NB4 (cell line): ENCODE data around the gene CASP10.

Experiments used
- DNase-seq: peaks from one replicate; pipeline ENCODE4 v3.0.0; 2010; ENCODE audit warnings: low read depth
- H3K4me3 ChIP-seq: one replicate; pipeline ENCODE4 v1.5.1; 2011; ENCODE audit warnings: mild to moderate bottlenecking, low read depth, low read length, moderate library complexity
- MAX ChIP-seq: IDR thresholded peaks from 2 replicates; pipeline ENCODE4 v1.6.1; 2011; ENCODE audit warnings: low read depth, low read length
- MYC ChIP-seq: IDR thresholded peaks from 2 replicates; pipeline ENCODE4 v1.6.1; 2011; ENCODE audit warnings: low read depth, low read length
- POLR2A ChIP-seq: IDR thresholded peaks from 2 replicates; pipeline ENCODE4 v1.6.1; 2011; ENCODE audit warnings: mild to moderate bottlenecking; ENCODE audit not compliant: insufficient read length; ENCODE audit errors: extremely low read depth
- TF ChIP-seq, protein P1 (sequence below): IDR thresholded peaks from one replicate; pipeline ENCODE4 v1.5.1; 2012; ENCODE audit warnings: low read depth, low read length

Gene CASP10

GRCh38 chr2:201269764-201270163 lies 86.8 kb downstream of the CASP10 start:
- no peak for DNase-seq
- TF ChIP-seq, protein P1, sequence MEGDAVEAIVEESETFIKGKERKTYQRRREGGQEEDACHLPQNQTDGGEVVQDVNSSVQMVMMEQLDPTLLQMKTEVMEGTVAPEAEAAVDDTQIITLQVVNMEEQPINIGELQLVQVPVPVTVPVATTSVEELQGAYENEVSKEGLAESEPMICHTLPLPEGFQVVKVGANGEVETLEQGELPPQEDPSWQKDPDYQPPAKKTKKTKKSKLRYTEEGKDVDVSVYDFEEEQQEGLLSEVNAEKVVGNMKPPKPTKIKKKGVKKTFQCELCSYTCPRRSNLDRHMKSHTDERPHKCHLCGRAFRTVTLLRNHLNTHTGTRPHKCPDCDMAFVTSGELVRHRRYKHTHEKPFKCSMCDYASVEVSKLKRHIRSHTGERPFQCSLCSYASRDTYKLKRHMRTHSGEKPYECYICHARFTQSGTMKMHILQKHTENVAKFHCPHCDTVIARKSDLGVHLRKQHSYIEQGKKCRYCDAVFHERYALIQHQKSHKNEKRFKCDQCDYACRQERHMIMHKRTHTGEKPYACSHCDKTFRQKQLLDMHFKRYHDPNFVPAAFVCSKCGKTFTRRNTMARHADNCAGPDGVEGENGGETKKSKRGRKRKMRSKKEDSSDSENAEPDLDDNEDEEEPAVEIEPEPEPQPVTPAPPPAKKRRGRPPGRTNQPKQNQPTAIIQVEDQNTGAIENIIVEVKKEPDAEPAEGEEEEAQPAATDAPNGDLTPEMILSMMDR: no peak
- no peak for TF ChIP-seq POLR2A
- no peak for TF ChIP-seq MYC
- TF ChIP-seq MAX: no peak
- H3K4me3 ChIP-seq: no peak overlapping the region

DNA sequence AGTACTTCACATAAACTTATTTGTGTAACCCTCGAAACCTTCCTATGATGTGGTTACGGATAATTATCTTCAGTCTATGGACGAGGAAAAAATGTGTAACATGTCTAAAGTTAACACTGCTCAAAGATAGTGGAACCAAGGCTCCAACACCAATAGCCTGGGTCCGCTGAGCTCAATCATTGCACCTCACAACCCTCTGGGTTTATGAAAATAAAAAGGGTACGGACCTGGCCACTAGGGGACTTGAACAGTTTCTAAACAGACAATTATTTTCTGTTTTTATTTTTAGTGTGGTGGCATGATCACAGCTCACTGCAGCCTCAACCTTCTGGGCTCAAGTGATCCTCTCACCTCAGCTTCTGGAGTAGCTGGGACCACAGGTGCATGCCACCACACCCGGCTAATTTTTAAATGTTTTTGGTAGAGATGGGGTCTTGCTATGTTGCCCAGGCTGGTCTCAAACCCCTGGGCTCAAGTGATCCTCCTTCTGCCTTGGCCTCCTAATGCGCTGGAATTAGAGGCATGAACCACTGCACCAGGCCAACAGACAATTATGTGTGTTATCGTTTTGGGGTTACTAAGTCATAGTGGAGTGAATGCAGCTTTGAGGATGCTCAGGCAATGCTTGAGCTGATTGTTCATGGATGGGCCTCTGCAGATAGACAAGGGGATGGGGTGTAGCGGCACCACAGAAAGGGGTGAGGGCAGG lies 87.5 kb downstream of the CASP10 start:
- TF ChIP-seq, protein P1: no peak
- no peak for TF ChIP-seq POLR2A
- no peak for TF ChIP-seq MAX
- TF ChIP-seq MYC: no peak
- DNase-seq: no peak
- no peak overlapping the region for H3K4me3 ChIP-seq

DNA sequence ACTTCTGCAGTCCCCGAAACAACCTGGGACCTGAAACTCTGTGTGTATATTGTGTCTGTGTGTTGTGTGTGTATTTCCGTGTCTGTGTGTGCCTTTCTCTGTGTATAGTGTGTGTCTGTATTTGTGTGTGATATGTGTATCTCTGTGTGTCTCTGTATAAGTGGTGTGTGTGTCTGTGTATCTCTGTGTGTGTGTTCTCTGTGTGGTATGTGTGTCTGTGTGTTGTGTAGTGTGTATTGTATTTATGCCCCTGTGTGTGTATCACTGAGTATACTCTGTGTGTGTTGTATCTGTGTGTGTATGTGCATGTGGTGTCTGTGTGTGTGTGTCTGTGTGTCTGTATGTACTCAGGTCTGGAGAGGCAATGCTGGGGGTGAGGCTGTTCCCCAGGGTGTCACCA lies 89.0 kb downstream of the CASP10 start:
- DNase-seq: no peak
- TF ChIP-seq MYC (no peak), MAX (no peak), POLR2A (no peak)
- TF ChIP-seq, protein P1: no peak
- no peak overlapping the region for H3K4me3 ChIP-seq

GRCh38 chr2:201273330-201273983 lies 90.5 kb downstream of the CASP10 start:
- H3K4me3 ChIP-seq: no peak overlapping the region
- no peak for DNase-seq
- TF ChIP-seq, protein P1: no peak
- TF ChIP-seq MYC: no peak
- TF ChIP-seq POLR2A: no peak
- TF ChIP-seq MAX: no peak

- no peak for DNase-seq
- TF ChIP-seq POLR2A (no peak), MYC (no peak)
- H3K4me3 ChIP-seq: no peak overlapping the region
Observed at GRCh38 chr2:201275069-201275468, 92.1 kb downstream of the CASP10 start.

DNA sequence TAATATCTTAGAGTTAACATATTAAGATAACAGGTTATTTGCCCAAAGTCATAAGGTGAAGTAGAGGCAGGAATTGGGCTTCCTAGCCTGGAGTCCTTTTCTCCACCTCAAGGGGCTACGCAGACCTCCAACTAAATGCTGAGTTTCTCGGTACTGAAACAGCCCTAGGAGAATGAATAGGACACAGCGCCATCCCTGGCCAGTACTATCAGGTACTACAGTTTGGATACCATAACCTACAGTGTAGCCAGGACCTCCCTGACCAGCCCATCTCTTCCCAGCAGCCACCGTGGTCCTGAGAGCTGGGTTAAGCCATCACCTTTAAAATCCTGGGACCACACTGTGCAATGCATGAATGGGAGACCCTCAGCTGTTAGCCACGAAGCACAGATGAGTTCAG lies 93.0 kb downstream of the CASP10 start:
- no peak for TF ChIP-seq POLR2A
- H3K4me3 ChIP-seq: no peak overlapping the region
- DNase-seq: no peak

- no peak for DNase-seq
- H3K4me3 ChIP-seq: no peak overlapping the region
- TF ChIP-seq, protein P1: no peak
Observed at GRCh38 chr2:201276511-201276910, 93.6 kb downstream of the CASP10 start.
